ENCODE data around the gene AP3D1.
"Not testable (repeated sequence)": the region's sequence is repeated elsewhere in the genome, so short reads cannot be mapped to it uniquely, and the experiment has no call there.

AP3D1 gene

GRCh38 chr19:2097203-2097885, 54.0 kb downstream of the AP3D1 start:
- Histone ChIP-seq H3K9me3 (ENCODE audit: control insufficient read depth, insufficient read depth, low read length) (no peaks in the 10 kb centered on the region), H3K36me3 (ENCODE audit: control insufficient read depth, insufficient read depth, low read length) (peaks cover 26% of the 10 kb centered on the region), H3K27ac (ENCODE audit: low read length) (no peak overlapping the region), H3K4me3 (ENCODE audit: low read length) (peak overlapping the region; percentile 27; the same call in 1 of the 2 replicates), H3K27me3 (ENCODE audit: control insufficient read depth, insufficient read depth, low read length) (no peaks in the 10 kb centered on the region), H3K4me1 (ENCODE audit: control insufficient read depth, insufficient read depth, low read length) (peaks cover 2% of the 10 kb centered on the region; the same call in 1 of the 2 replicates)
- WGBS (ENCODE audit: insufficient coverage, insufficient read length): no CpG with 5 or more reads among the region's 30 CpGs
- DNase-seq (ENCODE audit: low read depth, low spot score): no peak

DNA sequence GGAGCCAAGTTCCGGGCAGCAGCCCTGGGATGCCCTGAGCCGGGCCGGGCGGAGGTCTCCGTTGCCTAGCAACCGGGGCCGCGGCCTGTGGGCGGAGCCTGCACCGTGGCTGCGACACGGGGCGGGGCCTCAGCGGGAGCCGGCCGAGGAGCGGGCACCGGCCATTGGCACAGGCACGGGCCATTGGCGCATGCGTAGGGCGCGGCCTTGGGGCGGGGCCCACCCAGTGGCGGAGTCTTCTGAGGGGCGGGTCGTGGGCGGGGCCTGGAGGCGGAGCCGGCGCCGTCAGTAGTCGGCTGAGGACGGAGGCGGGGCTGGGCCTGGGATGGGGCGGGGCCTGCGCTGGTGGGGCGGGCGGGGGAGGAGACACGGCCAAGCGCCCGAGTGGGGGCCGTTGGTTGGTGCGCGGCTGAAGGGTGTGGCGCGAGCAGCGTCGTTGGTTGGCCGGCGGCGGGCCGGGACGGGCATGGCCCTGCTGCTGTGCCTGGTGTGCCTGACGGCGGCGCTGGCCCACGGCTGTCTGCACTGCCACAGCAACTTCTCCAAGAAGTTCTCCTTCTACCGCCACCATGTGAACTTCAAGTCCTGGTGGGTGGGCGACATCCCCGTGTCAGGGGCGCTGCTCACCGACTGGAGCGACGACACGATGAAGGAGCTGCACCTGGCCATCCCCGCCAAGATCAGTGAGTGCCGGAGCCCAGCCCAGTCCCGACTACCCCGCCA, 54.7 kb downstream of the AP3D1 start, which contains the start of gene IZUMO4:
TSS of gene IZUMO4 (plus strand) at position 436 of the 723 bp plus-strand sequence. CDS start at position 467, 31 bp downstream.
- peak within 1 kb of the TSS; percentile 46; the same call in 1 of the 2 replicates for H3K4me3 ChIP-seq (ENCODE audit: low read length)
- H3K27ac ChIP-seq (ENCODE audit: low read length): no peak within 1 kb of the TSS
- peaks cover 20% of the 10 kb centered on the region for H3K36me3 ChIP-seq (ENCODE audit: control insufficient read depth, insufficient read depth, low read length)
- H3K9me3 ChIP-seq (ENCODE audit: control insufficient read depth, insufficient read depth, low read length): no peaks in the 10 kb centered on the region
- no CpG with 5 or more reads among the region's 70 CpGs for WGBS (ENCODE audit: insufficient coverage, insufficient read length)
- no peaks in the 10 kb centered on the region for H3K27me3 ChIP-seq (ENCODE audit: control insufficient read depth, insufficient read depth, low read length)
- peak; percentile 81 for DNase-seq (ENCODE audit: low read depth, low spot score)
- peaks cover 2% of the 10 kb centered on the region; the same call in 1 of the 2 replicates for H3K4me1 ChIP-seq (ENCODE audit: control insufficient read depth, insufficient read depth, low read length)

GRCh38 chr19:2096034-2096479, 55.3 kb downstream of the AP3D1 start, which contains the start of gene MOB3A:
Gene MOB3A, minus strand, starts transcription at chr19:2096326. Its CDS starts 17,766 bp downstream, at chr19:2078560.
- no peak within 1 kb of the TSS for H3K27ac ChIP-seq (ENCODE audit: low read length)
- H3K9me3 ChIP-seq (ENCODE audit: control insufficient read depth, insufficient read depth, low read length): no peaks in the 10 kb centered on the region
- peaks cover 2% of the 10 kb centered on the region; the same call in 1 of the 2 replicates for H3K4me1 ChIP-seq (ENCODE audit: control insufficient read depth, insufficient read depth, low read length)
- DNase-seq (ENCODE audit: low read depth, low spot score): no peak
- no CpG with 5 or more reads among the region's 56 CpGs for WGBS (ENCODE audit: insufficient coverage, insufficient read length)
- peak within 1 kb of the TSS; percentile 46; the same call in 1 of the 2 replicates for H3K4me3 ChIP-seq (ENCODE audit: low read length)
- H3K36me3 ChIP-seq (ENCODE audit: control insufficient read depth, insufficient read depth, low read length): peaks cover 14% of the 10 kb centered on the region
- H3K27me3 ChIP-seq (ENCODE audit: control insufficient read depth, insufficient read depth, low read length): no peaks in the 10 kb centered on the region

GRCh38 chr19:2091926-2092525, 59.3 kb downstream of the AP3D1 start:
- not testable (repeated sequence) for H3K36me3 ChIP-seq (ENCODE audit: control insufficient read depth, insufficient read depth, low read length); H3K4me3 ChIP-seq (ENCODE audit: low read length); DNase-seq (ENCODE audit: low read depth, low spot score); H3K27me3 ChIP-seq (ENCODE audit: control insufficient read depth, insufficient read depth, low read length); H3K4me1 ChIP-seq (ENCODE audit: control insufficient read depth, insufficient read depth, low read length); H3K27ac ChIP-seq (ENCODE audit: low read length); H3K9me3 ChIP-seq (ENCODE audit: control insufficient read depth, insufficient read depth, low read length)
- no CpG with 5 or more reads among the region's 13 CpGs for WGBS (ENCODE audit: insufficient coverage, insufficient read length)

DNA sequence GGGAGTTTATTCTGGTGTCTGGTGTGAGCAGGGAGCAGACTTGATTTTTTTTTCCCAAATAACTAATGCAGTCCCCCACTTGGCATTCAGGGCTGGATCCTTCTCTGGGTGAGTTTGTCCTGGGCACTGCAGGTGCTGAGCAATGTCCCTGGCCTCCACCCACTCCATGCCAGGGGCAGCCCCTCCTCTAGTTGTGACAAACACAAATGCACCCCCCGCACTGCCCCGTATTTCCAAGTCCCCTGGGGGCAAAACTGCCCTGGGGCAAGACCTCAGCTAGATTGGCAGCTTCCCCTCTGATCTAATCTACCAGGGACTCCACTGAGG, 61.7 kb downstream of the AP3D1 start:
- Histone ChIP-seq H3K27me3 (ENCODE audit: control insufficient read depth, insufficient read depth, low read length) (no peaks in the 10 kb centered on the region), H3K36me3 (ENCODE audit: control insufficient read depth, insufficient read depth, low read length) (no peaks in the 10 kb centered on the region), H3K9me3 (ENCODE audit: control insufficient read depth, insufficient read depth, low read length) (no peaks in the 10 kb centered on the region), H3K4me3 (ENCODE audit: low read length) (no peak overlapping the region), H3K27ac (ENCODE audit: low read length) (no peak overlapping the region), H3K4me1 (ENCODE audit: control insufficient read depth, insufficient read depth, low read length) (peaks cover 2% of the 10 kb centered on the region; the same call in 1 of the 2 replicates)
- WGBS (ENCODE audit: insufficient coverage, insufficient read length): no CpG with 5 or more reads among the region's 2 CpGs
- no peak for DNase-seq (ENCODE audit: low read depth, low spot score)

GRCh38 chr19:2089001-2089711, 62.2 kb downstream of the AP3D1 start:
- no peak for DNase-seq (ENCODE audit: low read depth, low spot score)
- Histone ChIP-seq H3K9me3 (ENCODE audit: control insufficient read depth, insufficient read depth, low read length) (no peaks in the 10 kb centered on the region), H3K4me1 (ENCODE audit: control insufficient read depth, insufficient read depth, low read length) (peaks cover 2% of the 10 kb centered on the region; the same call in 1 of the 2 replicates), H3K4me3 (ENCODE audit: low read length) (no peak overlapping the region), H3K27me3 (ENCODE audit: control insufficient read depth, insufficient read depth, low read length) (no peaks in the 10 kb centered on the region), H3K27ac (ENCODE audit: low read length) (no peak overlapping the region), H3K36me3 (ENCODE audit: control insufficient read depth, insufficient read depth, low read length) (no peaks in the 10 kb centered on the region)
- no CpG with 5 or more reads among the region's 16 CpGs for WGBS (ENCODE audit: insufficient coverage, insufficient read length)

- H3K9me3 ChIP-seq (ENCODE audit: control insufficient read depth, insufficient read depth, low read length): no peaks in the 10 kb centered on the region
- no CpG with 5 or more reads among the region's 14 CpGs for WGBS (ENCODE audit: insufficient coverage, insufficient read length)
- no peak overlapping the region for H3K4me3 ChIP-seq (ENCODE audit: low read length)
- H3K27me3 ChIP-seq (ENCODE audit: control insufficient read depth, insufficient read depth, low read length): no peaks in the 10 kb centered on the region
- no peak for DNase-seq (ENCODE audit: low read depth, low spot score)
- H3K27ac ChIP-seq (ENCODE audit: low read length): no peak overlapping the region
- peaks cover 2% of the 10 kb centered on the region; the same call in 1 of the 2 replicates for H3K4me1 ChIP-seq (ENCODE audit: control insufficient read depth, insufficient read depth, low read length)
- H3K36me3 ChIP-seq (ENCODE audit: control insufficient read depth, insufficient read depth, low read length): 0 out of 2 replicates have a peak, but pooled peaks cover 4% of the 10 kb centered on the region
These were observed 63.7 kb downstream of the AP3D1 start for GRCh38 chr19:2087621-2088100.

GRCh38 chr19:2086695-2087620, 64.4 kb downstream of the AP3D1 start:
- H3K27ac ChIP-seq (ENCODE audit: low read length); H3K27me3 ChIP-seq (ENCODE audit: control insufficient read depth, insufficient read depth, low read length); DNase-seq (ENCODE audit: low read depth, low spot score); H3K4me3 ChIP-seq (ENCODE audit: low read length); H3K36me3 ChIP-seq (ENCODE audit: control insufficient read depth, insufficient read depth, low read length); H3K4me1 ChIP-seq (ENCODE audit: control insufficient read depth, insufficient read depth, low read length); H3K9me3 ChIP-seq (ENCODE audit: control insufficient read depth, insufficient read depth, low read length): not testable (repeated sequence)
- WGBS (ENCODE audit: insufficient coverage, insufficient read length): no CpG with 5 or more reads among the region's 13 CpGs

- no peaks in the 10 kb centered on the region for H3K9me3 ChIP-seq (ENCODE audit: control insufficient read depth, insufficient read depth, low read length)
- H3K27me3 ChIP-seq (ENCODE audit: control insufficient read depth, insufficient read depth, low read length): no peaks in the 10 kb centered on the region
- no peak overlapping the region for H3K4me3 ChIP-seq (ENCODE audit: low read length)
- 0 out of 2 replicates have a peak, but pooled peaks cover 4% of the 10 kb centered on the region for H3K36me3 ChIP-seq (ENCODE audit: control insufficient read depth, insufficient read depth, low read length)
- peaks cover under 1% of the 10 kb centered on the region; the same call in 1 of the 2 replicates for H3K4me1 ChIP-seq (ENCODE audit: control insufficient read depth, insufficient read depth, low read length)
- H3K27ac ChIP-seq (ENCODE audit: low read length): no peak overlapping the region
- DNase-seq (ENCODE audit: low read depth, low spot score): no peak
- WGBS (ENCODE audit: insufficient coverage, insufficient read length): no CpG with 5 or more reads among the region's 28 CpGs
These were observed 66.2 kb downstream of the AP3D1 start for GRCh38 chr19:2084993-2085720.

Measured in iPS DF 6.9 (cell line).